HG02884 (cell line): Measurements from ENCODE around the gene RNF208.

Experiments used
- ATAC-seq: cut with Tn5 transposase; IDR thresholded peaks from one replicate; pipeline ENCODE4 v1.9.1; 2021; ENCODE audit warnings: mild to moderate bottlenecking, moderate library complexity; ENCODE audit not compliant: unreplicated experiment

Gene RNF208

GRCh38 chr9:137215196-137215986, 6.6 kb downstream of the RNF208 start:
- ATAC-seq: no peak

DNA sequence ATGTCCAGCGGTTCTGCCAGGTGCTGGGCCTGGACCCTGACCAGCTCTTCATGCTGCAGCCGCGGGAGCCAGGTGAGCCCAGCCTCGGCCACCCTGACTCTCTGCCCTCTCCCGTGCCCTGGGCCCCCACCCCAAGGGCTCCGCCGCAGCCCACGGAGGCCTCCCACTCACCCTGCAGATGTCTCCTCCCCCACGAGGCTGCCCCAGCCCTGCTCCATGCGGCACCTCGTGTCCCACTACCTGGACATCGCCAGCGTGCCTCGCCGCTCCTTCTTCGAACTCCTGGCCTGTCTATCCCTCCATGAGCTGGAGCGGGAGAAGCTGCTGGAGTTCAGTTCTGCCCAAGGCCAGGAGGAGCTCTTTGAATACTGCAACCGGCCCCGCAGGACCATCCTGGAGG, 7.4 kb downstream of the RNF208 start:
- ATAC-seq: no peak

- no peak for ATAC-seq
These were observed 8.6 kb downstream of the RNF208 start for GRCh38 chr9:137213160-137214060.

GRCh38 chr9:137212520-137212919, 9.5 kb downstream of the RNF208 start:
- ATAC-seq: no peak

GRCh38 chr9:137211532-137211931, 10.5 kb downstream of the RNF208 start:
- no peak for ATAC-seq

- ATAC-seq: no peak
These were observed 15.4 kb downstream of the RNF208 start for GRCh38 chr9:137206602-137207001.

- ATAC-seq: no peak
These were observed 16.6 kb downstream of the RNF208 start, which contains the start of the genes NDOR1 and TMEM203 for GRCh38 chr9:137205126-137206069. Gene NDOR1, plus strand, starts transcription at chr9:137205700. Its CDS starts 78 bp downstream, at chr9:137205778. Gene TMEM203, minus strand, starts transcription at chr9:137205648. Its CDS starts 234 bp downstream, at chr9:137205414.

DNA sequence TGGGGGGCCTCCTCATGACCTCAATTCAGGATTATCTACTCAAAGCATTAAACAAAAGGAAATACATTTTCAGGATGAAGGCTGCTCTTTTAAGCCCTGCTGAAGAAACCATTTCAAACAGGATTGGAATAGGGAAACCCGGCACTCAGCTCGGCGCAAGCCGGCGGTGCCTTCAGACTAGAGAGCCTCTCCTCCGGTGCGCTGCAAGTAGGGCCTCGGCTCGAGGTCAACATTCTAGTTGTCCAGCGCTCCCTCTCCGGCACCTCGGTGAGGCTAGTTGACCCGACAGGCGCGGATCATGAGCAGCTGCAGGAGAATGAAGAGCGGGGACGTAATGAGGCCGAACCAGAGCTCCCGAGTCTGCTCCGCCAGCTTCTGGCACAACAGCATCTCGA, 17.3 kb downstream of the RNF208 start:
- ATAC-seq: no peak

- ATAC-seq: no peak
These were observed 19.1 kb downstream of the RNF208 start for GRCh38 chr9:137202966-137203365.

DNA sequence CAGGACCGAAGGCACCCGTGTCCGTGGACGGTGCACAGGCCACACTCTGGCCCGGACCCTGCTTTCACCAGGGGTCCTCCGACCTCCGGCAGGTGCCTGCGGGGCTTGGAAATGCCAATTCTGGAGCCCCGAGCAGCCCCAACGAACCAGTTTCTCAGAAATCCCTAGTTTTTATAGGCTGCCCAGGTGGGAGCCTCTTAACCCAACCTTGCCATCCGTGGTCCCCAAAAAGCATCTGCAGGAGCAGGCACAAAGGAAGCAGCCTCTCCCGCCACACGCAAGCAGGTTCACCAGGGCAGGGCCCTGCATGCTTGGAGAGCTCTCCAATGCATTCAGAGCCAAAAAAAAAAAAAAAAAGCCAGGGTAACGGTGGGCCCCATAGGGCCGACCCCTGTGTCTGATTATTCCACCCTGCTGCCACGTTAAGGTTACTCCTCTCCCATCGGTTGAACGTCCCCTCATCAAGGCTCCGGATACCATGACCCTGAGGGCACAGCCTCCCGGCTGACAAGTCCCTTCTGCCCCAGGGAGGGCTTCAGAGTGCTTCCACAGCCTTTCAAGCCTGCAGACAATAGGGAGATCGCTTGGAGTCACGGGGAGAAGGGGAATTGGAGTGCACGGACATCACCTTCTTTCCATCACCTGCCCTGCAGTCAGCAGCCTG, 20.7 kb downstream of the RNF208 start:
- ATAC-seq: no peak

DNA sequence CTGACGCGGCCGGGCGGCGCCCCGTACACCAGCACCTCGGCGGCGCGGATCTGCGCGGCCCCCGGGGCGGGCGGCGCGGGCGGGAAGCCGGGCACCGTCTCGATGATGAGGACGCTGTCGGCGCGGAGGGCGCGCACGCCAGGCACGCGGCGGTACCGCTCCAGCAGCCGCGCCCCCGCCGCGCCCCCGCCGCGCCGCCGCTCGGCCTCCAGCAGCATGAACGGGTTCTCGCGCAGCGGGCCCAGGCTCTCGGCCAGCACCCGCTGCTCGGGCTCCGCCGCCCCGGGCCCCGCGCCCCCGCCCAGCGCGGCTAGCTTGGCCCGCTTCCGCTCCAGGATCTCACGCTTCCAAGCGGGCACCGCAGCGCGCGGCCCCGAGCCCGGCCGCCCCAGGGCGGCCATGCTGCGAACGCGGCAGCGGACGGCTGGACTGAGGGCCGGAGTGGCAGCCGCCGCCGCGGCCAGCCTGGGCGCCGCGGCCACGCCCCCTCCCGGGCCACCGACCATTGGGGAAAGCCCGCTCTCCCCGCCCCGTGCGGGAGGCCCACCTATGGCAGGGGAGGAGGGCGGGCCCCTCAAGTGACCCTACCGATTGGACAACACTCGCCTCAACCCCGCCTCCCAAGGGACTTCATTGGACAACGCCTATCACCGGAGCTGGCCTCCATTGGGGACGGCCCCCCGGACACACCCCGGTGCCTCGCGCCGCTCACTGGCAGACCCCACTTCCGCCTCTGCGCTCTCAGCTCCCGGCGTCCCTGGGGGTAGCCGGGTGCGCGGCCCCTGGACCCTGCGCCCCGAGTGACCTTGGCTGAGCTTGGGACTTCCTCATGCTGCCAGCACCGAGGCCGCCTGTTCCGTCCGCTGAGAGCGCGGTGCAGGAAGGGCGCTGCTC, 21.5 kb downstream of the RNF208 start, which contains the start of gene TPRN:
Gene TPRN (minus strand): TSS at position 431 of the 894 bp plus-strand sequence. CDS start 30 bp downstream, at position 401.
- peak; percentile 87 for ATAC-seq

GRCh38 chr9:137199411-137200121, 22.5 kb downstream of the RNF208 start:
- ATAC-seq: no peak

DNA sequence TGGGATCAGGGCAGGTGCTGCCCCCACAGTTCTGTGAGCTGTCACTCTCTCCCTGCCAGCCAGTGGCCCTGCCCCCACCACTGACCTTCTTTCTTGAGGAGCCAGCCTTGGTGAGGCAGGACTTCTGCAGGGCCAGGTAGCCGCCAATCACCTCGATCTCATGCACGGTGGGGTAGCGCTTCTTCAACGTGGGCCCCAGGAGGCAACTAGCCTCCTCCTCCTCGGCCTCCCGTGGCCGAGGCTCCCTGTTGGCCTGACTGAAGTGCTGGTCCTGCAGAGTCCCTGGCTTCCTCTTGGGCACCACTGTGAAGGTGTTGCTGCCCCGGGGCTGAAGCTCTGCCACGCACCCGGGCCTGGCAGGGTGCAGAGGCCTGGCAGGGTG, 23.1 kb downstream of the RNF208 start:
- ATAC-seq: no peak

- no peak for ATAC-seq
These were observed 23.8 kb downstream of the RNF208 start for GRCh38 chr9:137198051-137198901.

DNA sequence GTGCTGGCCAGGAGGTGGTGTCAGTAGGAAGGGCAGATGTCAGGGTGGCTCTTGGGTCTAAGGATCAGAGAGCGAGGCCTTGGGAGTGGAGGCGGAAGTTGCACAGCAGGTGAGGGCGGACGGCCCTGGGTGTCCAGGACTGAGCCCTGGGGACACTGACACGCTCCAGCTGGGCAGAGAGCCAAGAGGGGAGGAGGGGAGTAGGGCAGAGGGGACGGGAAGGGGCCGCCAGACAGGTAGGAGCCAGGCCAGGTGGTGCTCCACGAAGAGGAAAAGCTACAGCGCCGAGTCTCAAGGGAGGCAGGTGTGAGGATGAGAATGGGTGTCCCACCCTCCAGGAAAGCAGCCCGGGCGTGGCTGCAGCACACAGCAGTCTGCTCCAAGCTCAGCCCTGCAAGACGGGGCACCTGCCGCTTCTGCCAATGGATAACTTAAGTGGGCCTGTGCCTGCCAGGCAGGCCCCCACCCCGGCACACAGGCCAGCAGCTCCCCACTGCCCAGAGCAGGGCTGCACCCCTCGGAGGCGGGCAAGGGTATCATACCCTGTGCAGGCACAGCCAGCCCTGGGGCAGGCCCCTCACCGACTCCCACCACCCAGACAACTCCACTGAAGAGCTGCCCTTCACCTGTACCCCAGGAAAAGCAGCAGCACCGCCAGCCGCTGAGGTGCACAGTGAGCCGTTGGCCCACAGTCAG, 26.4 kb downstream of the RNF208 start:
- no peak for ATAC-seq

- no peak for ATAC-seq
These were observed 27.1 kb downstream of the RNF208 start for GRCh38 chr9:137194909-137195308.

GRCh38 chr9:137194388-137194787, 27.7 kb downstream of the RNF208 start:
- no peak for ATAC-seq
